Measurements from ENCODE around the gene SON.

The SON gene

GRCh38 chr21:33550772-33551660, 8.2 kb downstream of the SON start:
- Histone ChIP-seq H2AK5ac (ENCODE audit: low read length) (no peak overlapping the region), H2BK12ac (ENCODE audit: low read length) (no peak overlapping the region), H4K8ac (ENCODE audit: low read depth, low read length) (no peak overlapping the region), H3K14ac (ENCODE audit: low read length) (no peak overlapping the region), H2BK120ac (ENCODE audit: insufficient read depth, low read length, poor library complexity) (no peak overlapping the region), H3K4me3 (ENCODE audit: low read depth, low read length) (no peak overlapping the region), H4K12ac (ENCODE audit: low read depth, low read length) (no peak overlapping the region), H3K4me1 (ENCODE audit: control insufficient read depth in 1 of 2, insufficient read depth in 2 of 2, low read length in 2 of 2) (no peaks in the 10 kb centered on the region), H3K4ac (ENCODE audit: low read depth, low read length) (peak overlapping the region; percentile 37), H3K9me3 (ENCODE audit: insufficient read depth, low read depth, low read length) (peaks cover 3% of the 10 kb centered on the region), H3K23ac (ENCODE audit: low read length) (no peak overlapping the region), H3K27me3 (ENCODE audit: insufficient read depth, low read length) (no peaks in the 10 kb centered on the region), H3K9ac (ENCODE audit: low read length) (no peak overlapping the region), H3K79me2 (ENCODE audit: control insufficient read depth, insufficient read depth, low read length, poor library complexity) (peaks cover 9% of the 10 kb centered on the region), H3K4me2 (ENCODE audit: low read length) (no peak overlapping the region), H2BK5ac (ENCODE audit: low read depth, low read length, poor library complexity) (no peak overlapping the region), H3K79me1 (ENCODE audit: low read length) (no peaks in the 10 kb centered on the region), H3K27ac (ENCODE audit: low read depth, low read length) (no peak overlapping the region), H4K91ac (ENCODE audit: low read depth, low read length) (no peak overlapping the region), H3K18ac (ENCODE audit: low read length) (no peak overlapping the region), H3K36me3 (ENCODE audit: control insufficient read depth in 1 of 2, insufficient read depth in 2 of 2, low read length in 2 of 2) (peaks cover 47 to 62% of the 10 kb centered on the region in 2 experiments), H2AFZ (ENCODE audit: insufficient read depth, low read length, poor library complexity) (no peak overlapping the region)
- no peak for DNase-seq
- no CpG with 5 or more reads among the region's 23 CpGs for WGBS (ENCODE audit: extremely low coverage, insufficient coverage, insufficient read length)

GRCh38 chr21:33551664-33552063, 8.8 kb downstream of the SON start:
- H4K12ac ChIP-seq (ENCODE audit: low read depth, low read length): no peak overlapping the region
- H3K9me3 ChIP-seq (ENCODE audit: insufficient read depth, low read depth, low read length): peaks cover 3% of the 10 kb centered on the region
- H3K4ac ChIP-seq (ENCODE audit: low read depth, low read length): peak overlapping the region; percentile 36
- no peak overlapping the region for H3K18ac ChIP-seq (ENCODE audit: low read length)
- H3K4me3 ChIP-seq (ENCODE audit: low read depth, low read length): no peak overlapping the region
- H3K36me3 ChIP-seq (ENCODE audit: control insufficient read depth in 1 of 2, insufficient read depth in 2 of 2, low read length in 2 of 2): peaks cover 47 to 62% of the 10 kb centered on the region in 2 experiments
- H3K79me2 ChIP-seq (ENCODE audit: control insufficient read depth, insufficient read depth, low read length, poor library complexity): peaks cover 9% of the 10 kb centered on the region
- DNase-seq: no peak
- H2BK120ac ChIP-seq (ENCODE audit: insufficient read depth, low read length, poor library complexity): no peak overlapping the region
- H3K9ac ChIP-seq (ENCODE audit: low read length): no peak overlapping the region
- no peak overlapping the region for H4K8ac ChIP-seq (ENCODE audit: low read depth, low read length)
- H2AFZ ChIP-seq (ENCODE audit: insufficient read depth, low read length, poor library complexity): no peak overlapping the region
- no peak overlapping the region for H2BK12ac ChIP-seq (ENCODE audit: low read length)
- H2AK5ac ChIP-seq (ENCODE audit: low read length): no peak overlapping the region
- H2BK5ac ChIP-seq (ENCODE audit: low read depth, low read length, poor library complexity): no peak overlapping the region
- H3K23ac ChIP-seq (ENCODE audit: low read length): no peak overlapping the region
- H4K91ac ChIP-seq (ENCODE audit: low read depth, low read length): no peak overlapping the region
- no peaks in the 10 kb centered on the region for H3K4me1 ChIP-seq (ENCODE audit: control insufficient read depth in 1 of 2, insufficient read depth in 2 of 2, low read length in 2 of 2)
- H3K4me2 ChIP-seq (ENCODE audit: low read length): no peak overlapping the region
- no CpG with 5 or more reads among the region's 2 CpGs for WGBS (ENCODE audit: extremely low coverage, insufficient coverage, insufficient read length)
- no peak overlapping the region for H3K27ac ChIP-seq (ENCODE audit: low read depth, low read length)
- H3K27me3 ChIP-seq (ENCODE audit: insufficient read depth, low read length): no peaks in the 10 kb centered on the region
- no peak overlapping the region for H3K14ac ChIP-seq (ENCODE audit: low read length)
- no peaks in the 10 kb centered on the region for H3K79me1 ChIP-seq (ENCODE audit: low read length)

GRCh38 chr21:33552093-33552998, 9.5 kb downstream of the SON start:
- no peak overlapping the region for H4K8ac ChIP-seq (ENCODE audit: low read depth, low read length)
- no peak overlapping the region for H3K9ac ChIP-seq (ENCODE audit: low read length)

GRCh38 chr21:33552999-33553598, 10.3 kb downstream of the SON start:
- no peak overlapping the region for H2BK12ac ChIP-seq (ENCODE audit: low read length)
- no peak overlapping the region for H3K4me3 ChIP-seq (ENCODE audit: low read depth, low read length)
- no peak for DNase-seq
- no peaks in the 10 kb centered on the region for H3K4me1 ChIP-seq (ENCODE audit: control insufficient read depth in 1 of 2, insufficient read depth in 2 of 2, low read length in 2 of 2)
- no peak overlapping the region for H2AFZ ChIP-seq (ENCODE audit: insufficient read depth, low read length, poor library complexity)
- no peak overlapping the region for H3K9ac ChIP-seq (ENCODE audit: low read length)
- H2AK5ac ChIP-seq (ENCODE audit: low read length): no peak overlapping the region
- peaks cover 9% of the 10 kb centered on the region for H3K79me2 ChIP-seq (ENCODE audit: control insufficient read depth, insufficient read depth, low read length, poor library complexity)
- no peak overlapping the region for H2BK120ac ChIP-seq (ENCODE audit: insufficient read depth, low read length, poor library complexity)
- H2BK5ac ChIP-seq (ENCODE audit: low read depth, low read length, poor library complexity): no peak overlapping the region
- peak overlapping the region; percentile 50 for H3K4ac ChIP-seq (ENCODE audit: low read depth, low read length)
- H3K9me3 ChIP-seq (ENCODE audit: insufficient read depth, low read depth, low read length): peaks cover 3% of the 10 kb centered on the region
- H3K36me3 ChIP-seq (ENCODE audit: control insufficient read depth in 1 of 2, insufficient read depth in 2 of 2, low read length in 2 of 2): peaks cover 48 to 70% of the 10 kb centered on the region in 2 experiments
- H3K4me2 ChIP-seq (ENCODE audit: low read length): no peak overlapping the region
- no peak overlapping the region for H3K18ac ChIP-seq (ENCODE audit: low read length)
- no peak overlapping the region for H4K12ac ChIP-seq (ENCODE audit: low read depth, low read length)
- no peaks in the 10 kb centered on the region for H3K27me3 ChIP-seq (ENCODE audit: insufficient read depth, low read length)
- no peak overlapping the region for H4K8ac ChIP-seq (ENCODE audit: low read depth, low read length)
- H3K23ac ChIP-seq (ENCODE audit: low read length): no peak overlapping the region
- H3K79me1 ChIP-seq (ENCODE audit: low read length): no peaks in the 10 kb centered on the region
- H4K91ac ChIP-seq (ENCODE audit: low read depth, low read length): no peak overlapping the region
- no peak overlapping the region for H3K27ac ChIP-seq (ENCODE audit: low read depth, low read length)
- no CpG with 5 or more reads among the region's 12 CpGs for WGBS (ENCODE audit: extremely low coverage, insufficient coverage, insufficient read length)
- H3K14ac ChIP-seq (ENCODE audit: low read length): no peak overlapping the region

More at GRCh38 chr21:33552093-33552998, 9.5 kb downstream of the SON start:
- peaks cover 47 to 64% of the 10 kb centered on the region in 2 experiments for H3K36me3 ChIP-seq (ENCODE audit: control insufficient read depth in 1 of 2, insufficient read depth in 2 of 2, low read length in 2 of 2)
- no peak overlapping the region for H3K23ac ChIP-seq (ENCODE audit: low read length)
- no peak for DNase-seq
- no peak overlapping the region for H2AK5ac ChIP-seq (ENCODE audit: low read length)
- H2BK5ac ChIP-seq (ENCODE audit: low read depth, low read length, poor library complexity): no peak overlapping the region
- no peak overlapping the region for H3K4me2 ChIP-seq (ENCODE audit: low read length)
- H3K9me3 ChIP-seq (ENCODE audit: insufficient read depth, low read depth, low read length): peaks cover 3% of the 10 kb centered on the region
- H3K4me3 ChIP-seq (ENCODE audit: low read depth, low read length): no peak overlapping the region
- no peaks in the 10 kb centered on the region for H3K79me1 ChIP-seq (ENCODE audit: low read length)
- no peaks in the 10 kb centered on the region for H3K27me3 ChIP-seq (ENCODE audit: insufficient read depth, low read length)
- no CpG with 5 or more reads among the region's 24 CpGs for WGBS (ENCODE audit: extremely low coverage, insufficient coverage, insufficient read length)
- H3K14ac ChIP-seq (ENCODE audit: low read length): no peak overlapping the region
- no peak overlapping the region for H4K12ac ChIP-seq (ENCODE audit: low read depth, low read length)
- H2BK120ac ChIP-seq (ENCODE audit: insufficient read depth, low read length, poor library complexity): no peak overlapping the region
- H2BK12ac ChIP-seq (ENCODE audit: low read length): no peak overlapping the region
- H4K91ac ChIP-seq (ENCODE audit: low read depth, low read length): no peak overlapping the region
- peaks cover 9% of the 10 kb centered on the region for H3K79me2 ChIP-seq (ENCODE audit: control insufficient read depth, insufficient read depth, low read length, poor library complexity)
- no peaks in the 10 kb centered on the region for H3K4me1 ChIP-seq (ENCODE audit: control insufficient read depth in 1 of 2, insufficient read depth in 2 of 2, low read length in 2 of 2)
- no peak overlapping the region for H2AFZ ChIP-seq (ENCODE audit: insufficient read depth, low read length, poor library complexity)
- H3K18ac ChIP-seq (ENCODE audit: low read length): no peak overlapping the region
- peak overlapping the region; percentile 36 for H3K4ac ChIP-seq (ENCODE audit: low read depth, low read length)
- H3K27ac ChIP-seq (ENCODE audit: low read depth, low read length): no peak overlapping the region
